ENCODE data around the gene YJEFN3. TPM values are rescaled to one million over a fixed set of nuclear protein-coding genes. Genes with fewer than 3 reads are reported as not detected.

Gene YJEFN3
- polyA plus RNA-seq, 1 experiment, result 1.2 TPM

DNA sequence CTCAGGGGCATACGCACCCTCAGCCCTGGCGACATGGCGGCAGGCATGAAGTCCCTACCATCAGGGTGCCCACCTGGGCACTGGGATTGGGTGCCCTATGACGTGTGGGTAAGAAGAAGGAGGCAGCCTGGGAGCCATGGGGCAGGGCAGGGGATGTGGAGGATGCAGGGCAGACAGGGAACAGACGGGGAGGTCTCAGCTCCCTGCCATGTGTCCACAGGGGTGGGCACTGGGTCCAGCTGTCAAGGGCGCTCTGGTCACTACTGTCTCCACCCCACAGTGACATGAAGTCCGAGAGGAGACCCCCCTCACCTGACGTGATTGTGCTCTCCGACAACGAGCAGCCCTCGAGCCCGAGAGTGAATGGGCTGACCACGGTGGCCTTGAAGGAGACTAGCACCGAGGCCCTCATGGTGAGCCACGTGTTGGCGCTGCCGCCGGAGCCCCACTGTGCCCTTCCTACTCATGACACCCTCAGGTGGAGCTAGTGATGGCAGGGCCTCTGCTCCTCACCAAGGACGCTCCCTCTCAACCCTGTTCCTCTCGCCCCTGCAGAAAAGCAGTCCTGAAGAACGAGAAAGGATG, 36.6 kb upstream of the YJEFN3 start:
- no peak overlapping the region for H3K4me3 ChIP-seq (ENCODE audit: low read depth, low read length)
- TF ChIP-seq, protein P1, sequence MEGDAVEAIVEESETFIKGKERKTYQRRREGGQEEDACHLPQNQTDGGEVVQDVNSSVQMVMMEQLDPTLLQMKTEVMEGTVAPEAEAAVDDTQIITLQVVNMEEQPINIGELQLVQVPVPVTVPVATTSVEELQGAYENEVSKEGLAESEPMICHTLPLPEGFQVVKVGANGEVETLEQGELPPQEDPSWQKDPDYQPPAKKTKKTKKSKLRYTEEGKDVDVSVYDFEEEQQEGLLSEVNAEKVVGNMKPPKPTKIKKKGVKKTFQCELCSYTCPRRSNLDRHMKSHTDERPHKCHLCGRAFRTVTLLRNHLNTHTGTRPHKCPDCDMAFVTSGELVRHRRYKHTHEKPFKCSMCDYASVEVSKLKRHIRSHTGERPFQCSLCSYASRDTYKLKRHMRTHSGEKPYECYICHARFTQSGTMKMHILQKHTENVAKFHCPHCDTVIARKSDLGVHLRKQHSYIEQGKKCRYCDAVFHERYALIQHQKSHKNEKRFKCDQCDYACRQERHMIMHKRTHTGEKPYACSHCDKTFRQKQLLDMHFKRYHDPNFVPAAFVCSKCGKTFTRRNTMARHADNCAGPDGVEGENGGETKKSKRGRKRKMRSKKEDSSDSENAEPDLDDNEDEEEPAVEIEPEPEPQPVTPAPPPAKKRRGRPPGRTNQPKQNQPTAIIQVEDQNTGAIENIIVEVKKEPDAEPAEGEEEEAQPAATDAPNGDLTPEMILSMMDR (IDR thresholded peaks at IDR 0.05; ENCODE audit: low read depth, low read length), result no peak
- DNase-seq (ENCODE audit: low read depth, low spot score), result no peak
- no peak overlapping the region for H3K27ac ChIP-seq (ENCODE audit: low read depth, low read length)
- no peaks in the 10 kb centered on the region for H3K27me3 ChIP-seq (ENCODE audit: control insufficient read depth, insufficient read depth, low read length)
- ChIA-PET POLR2A (no interaction called here), CTCF (interaction anchor here (0.6 to 5.5 kb wide), 4 partner anchors 87 to 165 kb away, joined by 5 to 147 read pairs (median 16); partner anchors contain the start of gene GATAD2A)
- no peaks in the 10 kb centered on the region; the same call in 1 of the 2 replicates for H3K9me3 ChIP-seq (ENCODE audit: control insufficient read depth, insufficient read depth, low read length)

DNA sequence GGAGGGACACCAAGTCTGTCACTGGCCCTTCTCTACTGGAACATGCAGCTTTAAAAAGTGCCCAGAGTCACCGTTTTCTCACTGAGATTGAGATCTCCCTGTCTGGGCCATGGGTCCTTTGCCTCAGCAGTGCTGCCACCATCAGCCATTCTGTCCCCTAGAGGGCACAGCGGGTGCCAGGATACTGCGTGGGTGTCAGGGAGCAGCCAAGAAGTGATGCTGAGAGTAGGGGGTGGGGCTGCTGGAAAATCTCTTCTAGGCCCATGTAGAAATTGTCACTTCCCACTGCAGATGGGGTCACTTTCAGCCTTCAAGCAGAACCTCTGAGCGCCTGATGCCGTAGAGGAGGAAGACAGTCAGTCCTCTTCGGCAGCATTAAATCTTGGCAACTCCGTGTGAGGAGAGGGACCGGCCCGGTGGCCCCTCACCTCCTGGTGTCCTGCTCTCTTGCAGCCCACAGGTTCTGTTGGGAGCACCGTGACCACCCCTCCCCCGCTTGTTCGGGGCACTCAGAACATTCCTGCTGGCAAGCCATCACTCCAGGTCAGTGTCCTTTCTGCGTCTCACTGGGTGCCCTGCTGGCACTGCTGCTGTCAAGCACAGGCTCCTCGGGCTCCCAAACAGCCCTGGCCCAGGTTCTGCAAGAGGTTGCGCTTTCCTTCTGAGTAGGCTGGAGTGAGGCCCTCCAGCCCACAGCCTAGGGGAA, 34.7 kb upstream of the YJEFN3 start:
- CTCF ChIA-PET, result interaction anchor here (0.5 to 5.5 kb wide), 2 partner anchors 112 to 129 kb away, joined by 3 to 147 read pairs; no protein-coding TSS in a partner anchor
- TF ChIP-seq, protein P1 (IDR thresholded peaks at IDR 0.05; ENCODE audit: low read depth, low read length), result no peak
- POLR2A ChIA-PET, result no interaction called here
- H3K27me3 ChIP-seq (ENCODE audit: control insufficient read depth, insufficient read depth, low read length), result no peaks in the 10 kb centered on the region
- no peaks in the 10 kb centered on the region; the same call in 1 of the 2 replicates for H3K9me3 ChIP-seq (ENCODE audit: control insufficient read depth, insufficient read depth, low read length)
- H3K27ac ChIP-seq (ENCODE audit: low read depth, low read length), result no peak overlapping the region
- H3K4me3 ChIP-seq (ENCODE audit: low read depth, low read length), result no peak overlapping the region
- no peak for DNase-seq (ENCODE audit: low read depth, low spot score)

DNA sequence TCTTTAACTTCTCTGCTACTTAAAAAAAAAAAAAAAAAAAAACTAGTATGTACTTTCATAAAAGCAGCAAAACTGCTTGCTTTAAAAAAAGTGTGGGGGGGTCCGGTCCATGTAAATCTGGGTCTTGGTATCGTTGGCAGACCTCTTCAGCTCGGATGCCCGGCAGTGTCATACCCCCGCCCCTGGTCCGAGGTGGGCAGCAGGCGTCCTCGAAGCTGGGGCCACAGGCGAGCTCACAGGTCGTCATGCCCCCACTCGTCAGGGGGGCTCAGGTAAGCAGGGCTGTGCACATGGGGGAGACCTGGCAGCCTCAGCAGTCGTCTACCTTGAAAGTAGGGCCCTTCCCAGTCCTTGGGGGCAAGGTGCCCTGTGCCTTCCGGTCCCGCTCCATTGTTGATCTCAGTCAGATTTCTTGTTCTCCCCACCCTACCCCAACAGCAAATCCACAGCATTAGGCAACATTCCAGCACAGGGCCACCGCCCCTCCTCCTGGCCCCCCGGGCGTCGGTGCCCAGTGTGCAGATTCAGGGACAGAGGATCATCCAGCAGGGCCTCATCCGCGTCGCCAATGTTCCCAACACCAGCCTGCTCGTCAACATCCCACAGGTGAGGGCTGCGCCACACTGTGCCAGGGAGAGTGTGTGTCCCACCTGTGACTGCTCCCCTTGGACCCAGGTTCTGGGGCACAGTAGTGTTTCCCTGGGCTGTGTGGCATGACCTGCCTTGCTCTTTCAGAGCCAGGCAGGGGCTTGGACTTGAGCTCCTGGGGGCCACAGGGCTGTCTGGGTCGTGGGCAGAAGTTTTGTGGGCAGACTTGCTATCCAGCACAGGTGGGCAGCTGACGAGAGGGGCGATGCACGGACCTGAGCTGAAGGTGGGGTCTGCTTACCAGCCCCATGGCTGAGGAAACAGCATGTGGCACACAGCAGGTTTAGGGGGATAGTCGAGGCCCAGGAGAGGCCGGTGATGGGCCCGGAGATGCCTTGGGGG, 32.8 kb upstream of the YJEFN3 start:
- DNase-seq (ENCODE audit: low read depth, low spot score), result no peak
- Histone ChIP-seq H3K27ac (ENCODE audit: low read depth, low read length) (no peak overlapping the region), H3K4me3 (ENCODE audit: low read depth, low read length) (no peak overlapping the region), H3K9me3 (ENCODE audit: control insufficient read depth, insufficient read depth, low read length) (no peaks in the 10 kb centered on the region; the same call in 1 of the 2 replicates), H3K27me3 (ENCODE audit: control insufficient read depth, insufficient read depth, low read length) (no peaks in the 10 kb centered on the region)
- ChIA-PET CTCF (interaction anchor here (1.3 kb wide), 1 partner anchor 129 kb away, joined by 3 read pairs; no protein-coding TSS in a partner anchor), POLR2A (no interaction called here)
- TF ChIP-seq, protein P1 (IDR thresholded peaks at IDR 0.05; ENCODE audit: low read depth, low read length), result no peak

DNA sequence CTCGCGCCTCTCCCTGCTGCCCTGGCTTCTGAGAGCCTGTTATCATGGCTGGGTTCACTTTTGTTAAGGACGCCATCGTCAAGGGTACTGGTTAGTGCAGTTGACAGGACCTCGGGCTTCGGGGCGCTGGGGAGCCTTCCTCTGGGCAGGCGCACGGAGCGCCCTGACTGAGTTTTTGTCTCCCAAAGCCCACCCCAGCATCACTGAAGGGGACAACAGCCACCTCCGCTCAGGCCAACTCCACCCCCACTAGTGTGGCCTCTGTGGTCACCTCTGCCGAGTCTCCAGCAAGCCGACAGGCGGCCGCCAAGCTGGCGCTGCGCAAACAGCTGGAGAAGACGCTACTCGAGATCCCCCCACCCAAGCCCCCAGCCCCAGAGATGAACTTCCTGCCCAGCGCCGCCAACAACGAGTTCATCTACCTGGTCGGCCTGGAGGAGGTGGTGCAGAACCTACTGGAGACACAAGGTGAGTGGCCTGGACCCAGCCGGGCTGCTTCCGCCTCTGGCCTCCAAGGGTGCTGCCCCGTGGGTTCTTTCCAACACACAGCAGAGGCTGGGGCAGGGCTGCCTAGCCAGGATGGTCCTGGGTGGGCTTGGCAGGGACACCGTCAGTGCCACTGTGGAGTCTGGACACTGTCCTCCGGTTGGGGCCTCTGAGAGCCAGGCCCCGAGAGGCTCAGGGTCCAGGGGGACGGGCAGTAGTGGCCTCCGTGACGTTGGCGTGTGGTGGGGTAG, 30.3 kb upstream of the YJEFN3 start:
- H3K4me3 ChIP-seq (ENCODE audit: low read depth, low read length), result no peak overlapping the region
- POLR2A ChIA-PET, result no interaction called here
- CTCF ChIA-PET, result no interaction called here
- TF ChIP-seq, protein P1 (IDR thresholded peaks at IDR 0.05; ENCODE audit: low read depth, low read length), result no peak
- H3K27ac ChIP-seq (ENCODE audit: low read depth, low read length), result no peak overlapping the region
- H3K9me3 ChIP-seq (ENCODE audit: control insufficient read depth, insufficient read depth, low read length), result no peaks in the 10 kb centered on the region; the same call in 1 of the 2 replicates
- no peak for DNase-seq (ENCODE audit: low read depth, low spot score)
- H3K27me3 ChIP-seq (ENCODE audit: control insufficient read depth, insufficient read depth, low read length), result no peaks in the 10 kb centered on the region

Measured in AG04450 (cell line).